Mesenchymal stem cell (in vitro differentiated cells and primary cell): ENCODE measurements around the gene TRAPPC14.

Experiments
- DNase-seq: peaks from one replicate; pipeline ENCODE4 v3.0.0-alpha.2; 2013
- H2AFZ ChIP-seq: one replicate; pipeline ENCODE4 v1.6.1; 2013; ENCODE audit warnings: low read depth, mild to moderate bottlenecking, control low read depth, inconsistent platforms, low read length, moderate library complexity
- H2AK5ac ChIP-seq: 2 replicates; pipeline ENCODE4 v1.6.1; 2013; ENCODE audit warnings: low read length, moderate library complexity, mild to moderate bottlenecking, inconsistent platforms; ENCODE audit not compliant: severe bottlenecking
- H2BK120ac ChIP-seq: one replicate; pipeline ENCODE4 v1.6.1; 2013; ENCODE audit warnings: low read depth, mild to moderate bottlenecking, inconsistent platforms, low read length, moderate library complexity
- H2BK12ac ChIP-seq, 2 experiments: one replicate each; pipeline ENCODE4 v1.6.1; 2013; ENCODE audit warnings: inconsistent platforms in 2 of 2, low read length in 2 of 2, mild to moderate bottlenecking in 2 of 2, moderate library complexity in 2 of 2, control low read depth in 1 of 2
- H2BK15ac ChIP-seq: one replicate; pipeline ENCODE4 v1.6.1; 2013; ENCODE audit warnings: mild to moderate bottlenecking, low read depth, inconsistent platforms; ENCODE audit not compliant: poor library complexity, severe bottlenecking
- H2BK5ac ChIP-seq: 2 replicates; pipeline ENCODE4 v1.6.1; 2013; ENCODE audit warnings: low read depth, mild to moderate bottlenecking, low read length, control low read depth, inconsistent platforms; ENCODE audit not compliant: poor library complexity, severe bottlenecking
- H3K14ac ChIP-seq, 2 experiments: one replicate each; pipeline ENCODE4 v1.6.1; 2013; ENCODE audit warnings: inconsistent platforms in 2 of 2, low read length in 2 of 2, control low read depth in 1 of 2, mild to moderate bottlenecking in 1 of 2, moderate library complexity in 1 of 2
- H3K18ac ChIP-seq, 2 experiments: one replicate each; pipeline ENCODE4 v1.6.1; 2013; ENCODE audit warnings: inconsistent platforms in 2 of 2, low read length in 2 of 2, control low read depth in 1 of 2, low read depth in 1 of 2, mild to moderate bottlenecking in 1 of 2
- H3K23ac ChIP-seq, 2 experiments: one replicate each; pipeline ENCODE4 v1.6.1; 2013; ENCODE audit warnings: inconsistent platforms in 2 of 2, low read length in 2 of 2, mild to moderate bottlenecking in 2 of 2, moderate library complexity in 2 of 2, control low read depth in 1 of 2
- H3K27ac ChIP-seq: 2 replicates; pipeline ENCODE4 v1.5.1; 2013; ENCODE audit warnings: mild to moderate bottlenecking, moderate library complexity, low read length, control low read depth, inconsistent platforms; ENCODE audit not compliant: poor library complexity, severe bottlenecking
- H3K27me3 ChIP-seq, 2 experiments: 2 replicates each; pipeline versions ENCODE4 v1.6.1 to v1.7.0; 2013; ENCODE audit warnings: low read length in 2 of 2, mild to moderate bottlenecking in 2 of 2, moderate library complexity in 2 of 2, control low read depth in 1 of 2, inconsistent platforms in 1 of 2; ENCODE audit not compliant: control insufficient read depth in 1 of 2, insufficient read depth in 1 of 2
- H3K36me3 ChIP-seq, 2 experiments: 2 replicates each; pipeline versions ENCODE4 v1.6.1 to v1.7.0; 2013; ENCODE audit warnings: low read length in 2 of 2, control low read depth in 1 of 2, inconsistent platforms in 1 of 2, low read depth in 1 of 2, mild to moderate bottlenecking in 1 of 2; ENCODE audit not compliant: insufficient read depth in 2 of 2, control insufficient read depth in 1 of 2
- H3K4ac ChIP-seq, 2 experiments: one replicate each; pipeline ENCODE4 v1.6.1; 2013; ENCODE audit warnings: inconsistent platforms in 2 of 2, low read length in 2 of 2, mild to moderate bottlenecking in 2 of 2, moderate library complexity in 2 of 2, control low read depth in 1 of 2, low read depth in 1 of 2
- H3K4me1 ChIP-seq: 2 replicates; pipeline ENCODE4 v1.6.1; 2013; ENCODE audit warnings: low read depth, low read length, control low read depth; ENCODE audit not compliant: control insufficient read depth, insufficient read depth
- H3K4me2 ChIP-seq: 2 replicates; pipeline ENCODE4 v1.6.1; 2013; ENCODE audit warnings: low read length, mild to moderate bottlenecking, inconsistent platforms; ENCODE audit not compliant: poor library complexity, severe bottlenecking
- H3K4me3 ChIP-seq, 2 experiments: 2 replicates each; pipeline versions ENCODE4 v1.5.1 to v1.7.0; 2013; ENCODE audit warnings: low read length in 2 of 2, mild to moderate bottlenecking in 2 of 2, control low read depth in 1 of 2, low read depth in 1 of 2; ENCODE audit not compliant: insufficient read depth in 1 of 2
- H3K79me1 ChIP-seq: replicated peaks from 2 replicates; pipeline ENCODE4 v1.6.1; 2013; ENCODE audit warnings: mild to moderate bottlenecking, control low read depth, low read length, inconsistent platforms; ENCODE audit not compliant: poor library complexity, severe bottlenecking
- H3K9ac ChIP-seq: 2 replicates; pipeline ENCODE4 v1.7.0; 2013; ENCODE audit warnings: mild to moderate bottlenecking, low read length, moderate library complexity
- H3K9me3 ChIP-seq: 2 replicates; pipeline ENCODE4 v1.7.0; 2013; ENCODE audit warnings: mild to moderate bottlenecking, low read length; ENCODE audit not compliant: control insufficient read depth
- H4K8ac ChIP-seq: one replicate; pipeline ENCODE4 v1.6.1; 2013; ENCODE audit warnings: inconsistent platforms, mild to moderate bottlenecking, low read length, moderate library complexity
- H4K91ac ChIP-seq: one replicate; pipeline ENCODE4 v1.6.1; 2013; ENCODE audit warnings: mild to moderate bottlenecking, low read length, inconsistent platforms
- WGBS: methylation state at CpG from one replicate; pipeline ENCODE4 v1.1.7; 2013; ENCODE audit warnings: mixed read lengths; 5-methylcytosine and 5-hydroxymethylcytosine counted together

The TRAPPC14 gene

GRCh38 chr7:100118388-100119071, 40.0 kb downstream of the TRAPPC14 start:
- H4K91ac ChIP-seq, result peak overlapping the region; percentile 2
- H2BK5ac ChIP-seq, result no peak overlapping the region
- WGBS, result 15% methylated on average over 16 of the region's 18 CpGs
- H3K27me3 ChIP-seq, result no peaks in the 10 kb centered on the region
- no peak overlapping the region for H3K23ac ChIP-seq
- peak overlapping the region in 1 of 2 experiments; percentile 65 for H3K4ac ChIP-seq
- no peak overlapping the region for H2BK120ac ChIP-seq
- H3K9ac ChIP-seq, result peak overlapping the region; percentile 94
- H2BK12ac ChIP-seq, result peak overlapping the region in 1 of 2 experiments; percentile 66
- no peak overlapping the region for H4K8ac ChIP-seq
- H3K79me1 ChIP-seq, result peaks cover 34% of the 10 kb centered on the region
- no peak overlapping the region for H3K14ac ChIP-seq
- H3K4me1 ChIP-seq, result peaks cover 11% of the 10 kb centered on the region
- peak overlapping the region; percentile 24 for H2AK5ac ChIP-seq
- H3K27ac ChIP-seq, result peak overlapping the region; percentile 23
- H3K18ac ChIP-seq, result peak overlapping the region; percentile 52 to 94
- H2BK15ac ChIP-seq, result peak overlapping the region; percentile 96
- H3K9me3 ChIP-seq, result no peaks in the 10 kb centered on the region
- peak overlapping the region; percentile 75 to 97 for H3K4me3 ChIP-seq
- H3K4me2 ChIP-seq, result peak overlapping the region; percentile 81
- no peak for DNase-seq
- peak overlapping the region; percentile 6 for H2AFZ ChIP-seq
- H3K36me3 ChIP-seq, result peaks cover 17 to 22% of the 10 kb centered on the region in 2 experiments

DNA sequence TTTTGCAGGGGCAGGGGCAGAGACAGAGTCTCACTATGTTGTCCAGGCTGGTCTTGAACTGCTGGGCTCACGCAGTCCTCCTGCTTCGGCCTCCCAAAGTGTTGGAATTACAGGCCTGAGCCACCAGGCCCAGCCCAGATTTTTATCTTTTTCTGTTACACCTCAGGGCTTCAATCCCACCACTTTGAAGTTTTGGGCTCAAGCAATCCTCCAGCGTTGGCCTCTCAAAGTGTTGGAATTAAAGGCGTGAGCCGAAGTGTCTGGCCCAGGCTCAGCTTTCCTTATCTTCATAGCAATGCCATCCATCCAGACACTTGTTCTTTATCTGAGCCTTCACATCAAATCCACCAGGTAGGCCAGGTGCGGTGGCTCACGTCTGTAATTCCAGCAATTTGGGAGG, 43.5 kb downstream of the TRAPPC14 start:
- Histone ChIP-seq H3K14ac (no peak overlapping the region), H4K8ac (no peak overlapping the region), H2BK5ac (no peak overlapping the region), H3K4me1 (peaks cover 4% of the 10 kb centered on the region), H2AK5ac (no peak overlapping the region), H2BK15ac (no peak overlapping the region), H2AFZ (no peak overlapping the region), H4K91ac (no peak overlapping the region), H3K4ac (no peak overlapping the region), H3K36me3 (peaks cover 39 to 40% of the 10 kb centered on the region in 2 experiments), H3K4me3 (no peak overlapping the region), H3K27ac (no peak overlapping the region), H3K79me1 (peaks cover 22% of the 10 kb centered on the region), H3K27me3 (no peaks in the 10 kb centered on the region), H3K18ac (no peak overlapping the region), H3K9me3 (no peaks in the 10 kb centered on the region), H2BK12ac (no peak overlapping the region), H3K4me2 (no peak overlapping the region), H3K23ac (no peak overlapping the region), H3K9ac (no peak overlapping the region), H2BK120ac (no peak overlapping the region)
- DNase-seq, result no peak
- 98% methylated on average over 7 of the region's 7 CpGs for WGBS

GRCh38 chr7:100111914-100112313, 46.6 kb downstream of the TRAPPC14 start:
- H3K27me3 ChIP-seq, result no peaks in the 10 kb centered on the region
- peaks cover 66 to 68% of the 10 kb centered on the region in 2 experiments for H3K36me3 ChIP-seq
- no peak overlapping the region for H2BK120ac ChIP-seq
- no peak overlapping the region for H3K4ac ChIP-seq
- no peak overlapping the region for H3K9ac ChIP-seq
- 94% methylated on average over 10 of the region's 13 CpGs for WGBS
- no peak overlapping the region for H4K8ac ChIP-seq
- no peak overlapping the region for H3K27ac ChIP-seq
- no peak for DNase-seq
- no peak overlapping the region for H3K18ac ChIP-seq
- H3K79me1 ChIP-seq, result peaks cover 23% of the 10 kb centered on the region
- no peak overlapping the region for H2AFZ ChIP-seq
- H2AK5ac ChIP-seq, result no peak overlapping the region
- H3K9me3 ChIP-seq, result no peaks in the 10 kb centered on the region
- H2BK15ac ChIP-seq, result no peak overlapping the region
- H3K4me2 ChIP-seq, result no peak overlapping the region
- no peak overlapping the region for H2BK5ac ChIP-seq
- no peak overlapping the region for H2BK12ac ChIP-seq
- no peak overlapping the region for H3K14ac ChIP-seq
- no peaks in the 10 kb centered on the region for H3K4me1 ChIP-seq
- H4K91ac ChIP-seq, result no peak overlapping the region
- H3K4me3 ChIP-seq, result no peak overlapping the region
- H3K23ac ChIP-seq, result no peak overlapping the region

- Histone ChIP-seq H3K9me3 (no peaks in the 10 kb centered on the region), H3K14ac (no peak overlapping the region), H2BK5ac (no peak overlapping the region), H3K79me1 (peaks cover 22% of the 10 kb centered on the region), H3K4me1 (no peaks in the 10 kb centered on the region), H3K4ac (no peak overlapping the region), H2BK15ac (no peak overlapping the region), H3K9ac (no peak overlapping the region), H2BK120ac (no peak overlapping the region), H3K4me3 (no peak overlapping the region), H2BK12ac (no peak overlapping the region), H2AK5ac (no peak overlapping the region), H3K36me3 (peaks cover 73 to 76% of the 10 kb centered on the region in 2 experiments), H3K27me3 (no peaks in the 10 kb centered on the region), H2AFZ (no peak overlapping the region), H4K91ac (no peak overlapping the region), H3K23ac (peak overlapping the region in 1 of 2 experiments; percentile 28), H3K18ac (no peak overlapping the region), H3K4me2 (no peak overlapping the region), H3K27ac (no peak overlapping the region), H4K8ac (no peak overlapping the region)
- DNase-seq, result no peak
- WGBS, result 96% methylated on average over 7 of the region's 7 CpGs
These were observed 47.4 kb downstream of the TRAPPC14 start for GRCh38 chr7:100111156-100111555.
